ENCODE measurements around the gene ACAD9.
A peak's percentile ranks its signal among the peaks of the same experiment; 100 is the strongest.
"Not testable (repeated sequence)": the region's sequence is repeated elsewhere in the genome, so short reads cannot be mapped to it uniquely, and the experiment has no call there.

ACAD9 gene

GRCh38 chr3:128863560-128863959 lies 15.9 kb upstream of the ACAD9 start:
- DNase-seq, result no peak

GRCh38 chr3:128864351-128864811 lies 15.0 kb upstream of the ACAD9 start:
- peak; percentile 75 for DNase-seq

GRCh38 chr3:128864849-128865804 lies 14.3 kb upstream of the ACAD9 start:
- peak; percentile 69 for DNase-seq

- no peak for DNase-seq
These were observed 12.0 kb upstream of the ACAD9 start for GRCh38 chr3:128867200-128868125.

GRCh38 chr3:128870347-128870746 lies 9.1 kb upstream of the ACAD9 start:
- no peak for DNase-seq

DNA sequence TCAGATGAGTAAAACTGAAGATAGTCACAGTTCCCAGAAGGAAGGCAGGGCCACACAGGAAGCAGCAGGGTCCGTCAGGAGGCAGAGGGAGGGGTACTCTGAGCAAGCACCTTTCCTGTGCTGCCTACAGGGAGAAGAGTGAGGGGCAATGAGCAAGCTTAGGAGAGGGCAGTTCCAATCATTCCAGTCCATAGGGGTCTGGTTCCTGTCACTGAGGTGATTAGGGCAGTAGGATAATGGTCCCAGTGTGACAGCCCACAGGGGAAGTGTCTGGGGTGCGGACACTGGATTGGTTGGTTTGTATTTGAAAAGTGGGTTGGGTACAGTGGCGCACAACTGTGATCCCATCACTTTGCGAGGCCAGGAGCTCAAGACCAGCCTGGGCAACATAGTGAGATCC lies 7.1 kb upstream of the ACAD9 start:
- no peak for DNase-seq

DNA sequence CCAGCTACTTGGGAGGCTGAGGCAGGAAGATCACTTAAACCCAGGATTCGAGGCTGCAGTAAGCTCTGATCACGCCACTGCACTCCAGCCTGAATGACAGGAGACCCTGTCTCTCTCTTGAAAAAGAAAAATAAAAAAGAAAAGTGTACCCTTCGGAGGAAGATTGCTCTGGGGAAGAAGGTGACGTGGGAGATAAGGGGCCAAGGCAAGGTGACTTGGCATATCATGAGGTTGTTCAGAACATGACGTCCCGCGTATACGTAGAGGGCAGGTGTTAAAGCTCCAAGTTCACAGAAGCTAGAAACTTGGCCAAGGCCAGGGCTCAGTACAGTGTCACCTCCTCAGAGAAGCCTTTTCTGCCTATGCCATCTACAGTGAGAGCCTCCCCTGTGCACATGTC lies 6.7 kb upstream of the ACAD9 start:
- no peak for DNase-seq

GRCh38 chr3:128873244-128874022 lies 6.0 kb upstream of the ACAD9 start:
- DNase-seq, result no peak

DNA sequence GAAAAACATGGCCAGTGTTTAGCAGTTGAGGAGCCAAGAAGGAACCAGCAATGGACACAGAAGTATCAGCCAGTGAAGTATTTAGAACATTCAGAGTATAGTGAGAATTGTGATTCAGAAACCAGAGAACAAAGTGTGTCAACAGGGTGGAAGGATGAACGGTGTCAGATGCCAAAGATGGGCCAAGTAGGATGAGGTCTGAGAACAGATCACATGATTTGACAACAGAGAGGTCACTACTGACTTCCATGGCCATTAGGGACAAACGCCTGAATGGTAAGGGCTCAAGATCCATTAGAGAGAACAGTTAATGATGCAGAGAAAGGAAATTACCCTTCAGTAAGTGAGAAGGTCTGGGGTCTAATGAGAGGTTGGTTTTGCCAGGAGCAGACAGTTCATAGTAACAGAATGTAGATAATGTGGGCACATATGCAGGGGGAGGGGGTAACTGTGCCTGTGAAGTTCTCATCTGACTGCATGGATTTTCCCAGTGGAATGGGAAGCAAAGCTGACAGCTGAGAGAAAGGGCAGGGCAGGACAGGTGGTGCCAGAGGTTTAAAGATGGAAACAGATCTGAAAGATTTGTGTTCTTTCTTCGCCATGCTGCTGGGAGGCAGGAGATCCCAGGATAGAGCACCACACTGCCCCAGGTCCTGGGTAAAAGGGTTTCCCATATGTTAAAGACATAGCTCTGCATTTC lies 4.8 kb upstream of the ACAD9 start:
- DNase-seq, result no peak

GRCh38 chr3:128875556-128876120 lies 3.8 kb upstream of the ACAD9 start:
- no peak for DNase-seq

DNA sequence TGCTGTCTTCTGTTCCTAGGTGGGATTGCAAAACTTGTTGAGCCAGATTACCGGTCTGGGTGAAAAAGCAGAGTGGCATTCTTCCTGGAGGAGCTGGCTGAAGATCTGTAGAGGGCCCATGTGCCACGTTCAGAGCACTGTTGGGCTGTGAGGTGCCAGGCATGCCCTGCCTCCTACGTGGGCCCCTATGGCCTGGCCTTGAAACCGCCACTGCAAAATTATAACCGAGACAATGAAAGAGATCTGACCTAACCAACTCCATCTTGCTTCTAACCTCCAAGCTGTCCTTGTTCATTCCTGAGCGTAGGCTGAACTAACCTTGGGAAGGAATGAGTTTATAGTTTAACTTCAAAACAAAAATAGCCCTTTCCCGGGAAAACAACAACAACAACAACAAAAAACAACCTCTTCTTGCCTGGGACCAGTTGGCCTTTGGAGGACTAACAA lies 1.4 kb upstream of the ACAD9 start:
- DNase-seq, result no peak

GRCh38 chr3:128878556-128879124 lies 780 bp upstream of the ACAD9 start:
- DNase-seq, result peak; percentile 15

DNA sequence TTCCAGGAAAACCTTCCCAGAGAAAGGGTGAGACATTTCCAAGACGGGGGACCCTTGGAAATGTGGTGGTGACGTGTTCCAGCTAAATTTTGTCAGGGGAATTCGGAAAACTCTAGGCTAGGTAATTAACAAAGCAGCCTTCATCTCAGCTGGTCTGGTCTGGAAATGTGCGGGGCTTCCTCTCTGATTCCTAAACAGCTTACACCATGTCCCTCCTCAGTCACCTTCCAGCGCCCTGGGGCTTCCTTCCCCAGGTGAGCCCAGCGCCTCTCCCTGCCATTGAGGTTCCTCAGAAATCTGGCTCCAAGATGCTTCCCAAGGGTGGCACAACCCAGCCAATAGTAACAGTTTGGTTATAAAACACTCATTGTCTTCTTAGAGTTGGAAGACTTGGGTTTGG lies 571 bp downstream of the ACAD9 start:
- DNase-seq, result no peak

DNA sequence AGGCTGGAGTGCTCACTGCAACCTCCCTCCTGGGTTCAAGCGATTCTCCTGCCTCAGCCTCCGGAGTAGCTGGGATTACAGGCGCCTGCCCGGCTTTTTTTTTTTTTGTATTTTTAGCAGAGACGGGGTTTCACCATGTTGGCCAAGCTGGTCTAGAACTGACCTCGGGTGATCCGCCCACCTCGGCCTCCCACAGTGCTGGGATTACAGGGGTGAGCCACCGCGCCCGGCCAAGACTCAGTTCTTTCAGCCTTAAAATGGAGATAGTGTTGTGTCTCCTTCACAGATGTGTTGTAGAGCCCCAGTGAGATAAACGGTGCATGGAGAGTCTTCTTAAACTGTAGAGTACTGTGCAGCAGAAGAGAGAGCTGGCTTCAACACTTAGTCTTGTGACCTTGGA lies 1.0 kb downstream of the ACAD9 start:
- not testable (repeated sequence) for DNase-seq

DNA sequence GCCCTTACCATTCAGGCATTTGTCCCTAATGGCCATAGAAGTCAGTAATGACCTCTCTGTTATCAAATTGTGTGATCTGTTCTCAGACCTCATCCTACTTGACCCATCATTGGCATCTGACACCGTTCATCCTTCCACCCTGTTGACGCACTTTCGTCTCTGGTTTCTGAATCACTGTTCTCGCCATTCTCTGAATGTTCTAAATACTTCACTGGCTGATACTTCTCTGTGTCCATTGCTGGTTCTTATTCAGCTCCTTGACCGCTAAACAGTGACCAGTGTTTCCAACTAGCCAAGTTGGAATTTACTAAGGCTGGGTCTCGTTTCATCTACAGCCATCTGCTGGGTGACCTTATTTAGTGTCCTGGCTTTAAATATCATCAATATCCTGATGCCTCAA lies 2.2 kb downstream of the ACAD9 start:
- DNase-seq, result no peak

GRCh38 chr3:128882719-128883118 lies 3.3 kb downstream of the ACAD9 start:
- no peak for DNase-seq

GRCh38 chr3:128884992-128885391 lies 5.6 kb downstream of the ACAD9 start:
- no peak for DNase-seq

- no peak for DNase-seq
These were observed 9.9 kb downstream of the ACAD9 start for GRCh38 chr3:128889139-128889894.

GRCh38 chr3:128895843-128896697 lies 16.6 kb downstream of the ACAD9 start:
- no peak for DNase-seq

Data from midbrain (tissue), 1 donor.